Endodermal cell (in vitro differentiated cells): ENCODE data around the gene RAB7B. TPM values are rescaled to one million over a fixed set of nuclear protein-coding genes. Genes with fewer than 3 reads are reported as not detected.

Experiments used
- DNase-seq: peaks from one replicate; pipeline ENCODE4 v3.0.0-alpha.2; 2017
- H3K27ac ChIP-seq: 2 replicates; pipeline ENCODE4 v1.5.1; 2013; ENCODE audit warnings: mild to moderate bottlenecking, low read depth, low read length, moderate library complexity
- H3K27me3 ChIP-seq: 2 replicates; pipeline ENCODE4 v1.6.1; 2013; ENCODE audit warnings: mild to moderate bottlenecking, low read length, moderate library complexity; ENCODE audit not compliant: insufficient read depth, control insufficient read depth, poor library complexity, severe bottlenecking
- H3K36me3 ChIP-seq: 2 replicates; pipeline ENCODE4 v1.7.0; 2013; ENCODE audit warnings: mild to moderate bottlenecking, low read length, moderate library complexity; ENCODE audit not compliant: control insufficient read depth, insufficient read depth
- H3K4me1 ChIP-seq: one replicate; pipeline ENCODE4 v1.7.0; 2013; ENCODE audit warnings: low read length; ENCODE audit not compliant: control insufficient read depth, insufficient read depth
- H3K4me3 ChIP-seq: 2 replicates; pipeline ENCODE4 v1.5.1; 2013; ENCODE audit warnings: mild to moderate bottlenecking, low read length, moderate library complexity
- H3K9ac ChIP-seq: 2 replicates; pipeline ENCODE4 v1.6.1; 2013; ENCODE audit warnings: mild to moderate bottlenecking, low read length, moderate library complexity; ENCODE audit not compliant: poor library complexity, severe bottlenecking; ENCODE audit errors: extremely low read depth
- H3K9me3 ChIP-seq: 2 replicates; pipeline ENCODE4 v1.6.1; 2013; ENCODE audit warnings: mild to moderate bottlenecking, low read length, moderate library complexity; ENCODE audit not compliant: control insufficient read depth
- H3K27ac Mint-ChIP-seq: 2 replicates; pipeline ENCODE4 v1.8.0; 2020; ENCODE audit warnings: mixed read lengths
- H3K27me3 Mint-ChIP-seq: 2 replicates; pipeline ENCODE4 v1.8.0; 2021; ENCODE audit warnings: mild to moderate bottlenecking, mixed read lengths; ENCODE audit not compliant: insufficient read depth
- H3K36me3 Mint-ChIP-seq: 2 replicates; pipeline ENCODE4 v1.8.0; 2020; ENCODE audit warnings: low read depth, mixed read lengths
- H3K4me1 Mint-ChIP-seq: 2 replicates; pipeline ENCODE4 v1.8.0; 2020; ENCODE audit warnings: mixed read lengths
- H3K4me3 Mint-ChIP-seq: 2 replicates; pipeline ENCODE4 v1.8.0; 2020; ENCODE audit warnings: mild to moderate bottlenecking, moderate library complexity, mixed read lengths
- H3K9me3 Mint-ChIP-seq: 2 replicates; pipeline ENCODE4 v1.8.0; 2020; ENCODE audit warnings: mild to moderate bottlenecking, mixed read lengths
- WGBS, 2 experiments: methylation state at CpG; one replicate each; pipeline versions ENCODE4 v1.1.5 to v1.1.7; 2013; ENCODE audit warnings: missing lambda C conversion rate in 2 of 2, mixed read lengths in 1 of 2; ENCODE audit not compliant: insufficient coverage in 1 of 2, insufficient read length in 1 of 2; 5-methylcytosine and 5-hydroxymethylcytosine counted together
- total RNA-seq, 2 donors: library from RNA; stranded (reverse); fragmentation: NEBNext Ultra II Directional in 1 of 2; extraction: Animal tissue kit (Norgen Biotek cat#: 25700) in 1 of 2; gene quantifications; 2 replicates in 1 of 2; 3 replicates in 1 of 2; pipeline ENCODE4 v1.2.1, GENCODE V29; 2021
- TF ChIP-seq, protein P1 (sequence below): fragments of 200-600 bp; sonication (generic); conservative IDR thresholded peaks from 2 replicates; pipeline ENCODE4 v1.5.0; 2021; ENCODE audit warnings: antibody characterized with exemption, mild to moderate bottlenecking

RAB7B gene
- total RNA-seq, 2 donors from 2014 or later, result not detected

DNA sequence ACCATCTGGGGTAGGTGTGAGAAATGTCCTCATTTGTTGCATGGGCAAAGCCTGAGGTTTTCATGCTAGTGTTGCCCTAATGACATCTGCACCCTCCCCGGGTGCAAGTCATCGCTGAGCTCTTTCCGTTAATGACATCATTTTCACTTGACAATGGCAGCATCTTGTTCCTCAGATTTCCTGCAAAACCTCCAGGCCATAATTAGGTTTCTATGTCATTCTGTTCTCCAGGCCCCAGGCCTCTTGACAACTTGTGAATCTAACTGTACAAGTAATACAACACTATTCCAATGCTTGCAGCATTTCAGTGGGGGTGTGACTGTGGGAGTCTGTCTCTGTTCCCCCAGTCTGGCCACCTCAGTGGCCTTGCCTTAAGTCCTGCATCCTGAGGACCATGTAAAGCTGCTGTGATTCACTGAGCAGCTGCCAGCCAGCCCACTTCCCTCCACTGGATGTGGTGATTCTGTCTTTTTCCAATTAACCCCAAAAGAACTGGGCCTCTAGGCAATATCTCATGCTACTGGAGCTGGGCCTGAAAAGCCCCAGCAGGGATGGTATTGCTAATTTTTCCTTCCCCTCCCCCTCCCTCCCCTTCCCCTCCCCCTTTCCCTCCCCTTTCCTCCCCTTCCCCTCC, 22.8 kb downstream of the RAB7B start:
- H3K27me3 Mint-ChIP-seq, result no peaks in the 10 kb centered on the region
- H3K36me3 ChIP-seq, result no peaks in the 10 kb centered on the region
- H3K9me3 ChIP-seq, result no peaks in the 10 kb centered on the region
- no peaks in the 10 kb centered on the region for H3K36me3 Mint-ChIP-seq
- H3K27ac Mint-ChIP-seq, result no peak overlapping the region
- no peak overlapping the region for H3K4me3 ChIP-seq
- DNase-seq, result no peak
- TF ChIP-seq, protein P1, sequence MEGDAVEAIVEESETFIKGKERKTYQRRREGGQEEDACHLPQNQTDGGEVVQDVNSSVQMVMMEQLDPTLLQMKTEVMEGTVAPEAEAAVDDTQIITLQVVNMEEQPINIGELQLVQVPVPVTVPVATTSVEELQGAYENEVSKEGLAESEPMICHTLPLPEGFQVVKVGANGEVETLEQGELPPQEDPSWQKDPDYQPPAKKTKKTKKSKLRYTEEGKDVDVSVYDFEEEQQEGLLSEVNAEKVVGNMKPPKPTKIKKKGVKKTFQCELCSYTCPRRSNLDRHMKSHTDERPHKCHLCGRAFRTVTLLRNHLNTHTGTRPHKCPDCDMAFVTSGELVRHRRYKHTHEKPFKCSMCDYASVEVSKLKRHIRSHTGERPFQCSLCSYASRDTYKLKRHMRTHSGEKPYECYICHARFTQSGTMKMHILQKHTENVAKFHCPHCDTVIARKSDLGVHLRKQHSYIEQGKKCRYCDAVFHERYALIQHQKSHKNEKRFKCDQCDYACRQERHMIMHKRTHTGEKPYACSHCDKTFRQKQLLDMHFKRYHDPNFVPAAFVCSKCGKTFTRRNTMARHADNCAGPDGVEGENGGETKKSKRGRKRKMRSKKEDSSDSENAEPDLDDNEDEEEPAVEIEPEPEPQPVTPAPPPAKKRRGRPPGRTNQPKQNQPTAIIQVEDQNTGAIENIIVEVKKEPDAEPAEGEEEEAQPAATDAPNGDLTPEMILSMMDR, result no peak
- H3K9ac ChIP-seq, result no peak overlapping the region
- H3K4me1 ChIP-seq, result peaks cover 8% of the 10 kb centered on the region
- no peak overlapping the region for H3K4me3 Mint-ChIP-seq
- peaks cover 6% of the 10 kb centered on the region for H3K9me3 Mint-ChIP-seq
- peaks cover 10% of the 10 kb centered on the region for H3K4me1 Mint-ChIP-seq
- H3K27ac ChIP-seq, result no peak overlapping the region
- H3K27me3 ChIP-seq, result no peaks in the 10 kb centered on the region
- WGBS, 2 experiments, result 96 to 100% methylated on average over 3 of the region's 3 CpGs

- Mint-ChIP-seq H3K27ac (no peak overlapping the region), H3K4me1 (peaks cover 10% of the 10 kb centered on the region), H3K4me3 (no peak overlapping the region), H3K27me3 (no peaks in the 10 kb centered on the region), H3K9me3 (peaks cover 6% of the 10 kb centered on the region), H3K36me3 (no peaks in the 10 kb centered on the region)
- Histone ChIP-seq H3K4me1 (peaks cover 8% of the 10 kb centered on the region), H3K9me3 (no peaks in the 10 kb centered on the region), H3K9ac (no peak overlapping the region), H3K36me3 (no peaks in the 10 kb centered on the region), H3K27ac (no peak overlapping the region), H3K4me3 (no peak overlapping the region), H3K27me3 (no peaks in the 10 kb centered on the region)
- TF ChIP-seq, protein P1, result no peak
- 92 to 100% methylated on average over 3 to 6 of the region's 6 CpGs for WGBS, 2 experiments
- DNase-seq, result no peak
These were observed 23.9 kb downstream of the RAB7B start for GRCh38 chr1:205979301-205979700.

DNA sequence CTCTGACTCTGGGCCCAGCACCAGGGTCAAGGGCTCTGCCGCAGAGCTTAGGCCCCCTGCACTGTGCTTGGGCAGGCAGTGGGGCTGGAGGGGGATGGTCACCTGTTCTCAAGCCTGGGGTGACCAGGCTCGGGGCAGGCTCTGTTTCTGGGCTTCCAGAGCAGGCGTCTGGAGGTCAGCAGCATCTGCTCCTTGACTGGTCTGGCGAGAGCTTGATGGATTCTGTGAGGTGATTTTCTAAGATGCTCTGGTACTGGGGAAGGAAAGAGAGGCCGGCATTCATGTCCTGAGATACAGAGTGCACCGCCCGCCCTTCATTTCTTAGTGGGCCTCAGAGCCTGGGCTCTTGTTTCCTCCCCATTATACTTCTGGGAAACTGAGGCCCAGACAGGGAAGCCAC, 24.5 kb downstream of the RAB7B start:
- H3K36me3 ChIP-seq, result no peaks in the 10 kb centered on the region
- peaks cover 6% of the 10 kb centered on the region for H3K9me3 Mint-ChIP-seq
- H3K27me3 Mint-ChIP-seq, result no peaks in the 10 kb centered on the region
- DNase-seq, result no peak
- no peaks in the 10 kb centered on the region for H3K36me3 Mint-ChIP-seq
- H3K4me3 Mint-ChIP-seq, result no peak overlapping the region
- H3K4me3 ChIP-seq, result no peak overlapping the region
- TF ChIP-seq, protein P1, result no peak
- H3K9me3 ChIP-seq, result no peaks in the 10 kb centered on the region
- no peak overlapping the region for H3K27ac Mint-ChIP-seq
- H3K4me1 Mint-ChIP-seq, result peaks cover 8% of the 10 kb centered on the region
- no peak overlapping the region for H3K27ac ChIP-seq
- 91 to 95% methylated on average over 4 to 7 of the region's 7 CpGs for WGBS, 2 experiments
- H3K9ac ChIP-seq, result no peak overlapping the region
- no peaks in the 10 kb centered on the region for H3K27me3 ChIP-seq
- H3K4me1 ChIP-seq, result peaks cover 8% of the 10 kb centered on the region
